ENCODE measurements around the gene TMCO6.
A peak's percentile ranks its signal among the peaks of the same experiment; 100 is the strongest.
"Not testable (repeated sequence)": the region's sequence is repeated elsewhere in the genome, so short reads cannot be mapped to it uniquely, and the experiment has no call there.

TMCO6 gene

GRCh38 chr5:140630292-140631035 is 8.8 kb upstream of the TMCO6 start:
- DNase-seq (ENCODE audit: low spot score), result no peak

- no peak for DNase-seq (ENCODE audit: low spot score)
Observed at GRCh38 chr5:140631036-140631417, 8.2 kb upstream of the TMCO6 start.

- DNase-seq (ENCODE audit: low spot score), result no peak
Observed at GRCh38 chr5:140631831-140632365, 7.4 kb upstream of the TMCO6 start.

- DNase-seq (ENCODE audit: low spot score), result no peak
Observed at GRCh38 chr5:140632366-140633020, 6.8 kb upstream of the TMCO6 start.

GRCh38 chr5:140633021-140633471 is 6.2 kb upstream of the TMCO6 start, which contains the start of gene CD14:
TSS of gene CD14 (minus strand) at chr5:140633175. CDS start at chr5:140633071, 104 bp downstream.
- DNase-seq (ENCODE audit: low spot score), result no peak

GRCh38 chr5:140633501-140633900 is 5.8 kb upstream of the TMCO6 start:
- no peak for DNase-seq (ENCODE audit: low spot score)

- no peak for DNase-seq (ENCODE audit: low spot score)
Observed at GRCh38 chr5:140634103-140634502, 5.1 kb upstream of the TMCO6 start.

- no peak for DNase-seq (ENCODE audit: low spot score)
Observed at GRCh38 chr5:140635291-140636257, 3.7 kb upstream of the TMCO6 start.

GRCh38 chr5:140637371-140638100 is 1.7 kb upstream of the TMCO6 start:
- DNase-seq (ENCODE audit: low spot score), result no peak

GRCh38 chr5:140638898-140639147 is 428 bp upstream of the TMCO6 start:
- not testable (repeated sequence) for DNase-seq (ENCODE audit: low spot score)

GRCh38 chr5:140641716-140642115 is 2.5 kb downstream of the TMCO6 start:
- no peak for DNase-seq (ENCODE audit: low spot score)

- DNase-seq (ENCODE audit: low spot score), result no peak
Observed at GRCh38 chr5:140642718-140643117, 3.5 kb downstream of the TMCO6 start.

- DNase-seq (ENCODE audit: low spot score), result no peak
Observed at GRCh38 chr5:140647042-140647419, 7.8 kb downstream of the TMCO6 start.

- no peak for DNase-seq (ENCODE audit: low spot score)
Observed at GRCh38 chr5:140658870-140659269, 19.6 kb downstream of the TMCO6 start.

GRCh38 chr5:140660371-140660770 is 21.1 kb downstream of the TMCO6 start:
- DNase-seq (ENCODE audit: low spot score), result not testable (repeated sequence)

- no peak for DNase-seq (ENCODE audit: low spot score)
Observed at GRCh38 chr5:140664030-140664358, 24.7 kb downstream of the TMCO6 start.

GRCh38 chr5:140664359-140665119 is 25.3 kb downstream of the TMCO6 start, which contains the start of gene WDR55:
TSS of gene WDR55 (plus strand) at chr5:140664904. CDS start at chr5:140664913, 9 bp downstream.
- peak; percentile 94 for DNase-seq (ENCODE audit: low spot score)

GRCh38 chr5:140671035-140671434 is 31.8 kb downstream of the TMCO6 start:
- not testable (repeated sequence) for DNase-seq (ENCODE audit: low spot score)

GRCh38 chr5:140671472-140672125 is 32.3 kb downstream of the TMCO6 start:
- DNase-seq (ENCODE audit: low spot score), result no peak

GRCh38 chr5:140672455-140673186 is 33.4 kb downstream of the TMCO6 start:
- peak; percentile 68 for DNase-seq (ENCODE audit: low spot score)
